AG09319 (cell line): ENCODE data around the gene IFITM10.

Source experiments
- DNase-seq: peaks from one replicate; pipeline ENCODE4 v3.0.0-alpha.2; 2010; ENCODE audit warnings: low read depth; ENCODE audit errors: extremely low read depth
- CTCF ChIP-seq: IDR thresholded peaks from 2 replicates; pipeline ENCODE4 v1.5.1; 2011; ENCODE audit warnings: low read depth, mild to moderate bottlenecking, inconsistent platforms, low read length, moderate library complexity

IFITM10 gene

DNA sequence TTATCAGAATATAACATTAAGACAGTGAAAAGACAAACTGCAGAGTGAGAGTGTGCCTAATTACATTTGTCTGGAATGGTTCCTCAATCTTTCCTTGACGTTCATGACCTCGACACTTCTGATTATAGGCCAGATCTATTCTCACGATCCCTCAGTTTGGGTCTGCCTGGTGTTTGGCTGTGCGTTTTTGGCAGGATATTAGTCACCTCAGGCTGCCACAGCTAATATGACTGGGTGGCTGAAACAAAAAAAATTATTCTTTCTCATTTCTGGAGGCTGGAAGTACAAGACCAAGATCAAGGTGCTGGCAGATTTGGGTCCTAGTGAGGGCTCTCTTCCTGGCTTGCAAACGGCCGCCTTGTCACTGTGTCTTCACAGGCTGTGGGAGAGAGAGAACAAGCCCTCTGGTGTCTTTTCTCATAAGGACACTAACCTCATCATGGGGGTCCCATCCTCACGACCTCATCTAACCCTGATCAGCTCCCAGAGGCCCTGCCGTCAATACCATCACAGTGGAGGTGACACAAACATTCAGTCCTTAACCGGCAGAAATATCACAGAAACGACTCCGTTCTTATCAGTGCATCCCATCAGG lies 23.2 kb downstream of the IFITM10 start:
- no peak for DNase-seq
- TF ChIP-seq CTCF = no peak

DNA sequence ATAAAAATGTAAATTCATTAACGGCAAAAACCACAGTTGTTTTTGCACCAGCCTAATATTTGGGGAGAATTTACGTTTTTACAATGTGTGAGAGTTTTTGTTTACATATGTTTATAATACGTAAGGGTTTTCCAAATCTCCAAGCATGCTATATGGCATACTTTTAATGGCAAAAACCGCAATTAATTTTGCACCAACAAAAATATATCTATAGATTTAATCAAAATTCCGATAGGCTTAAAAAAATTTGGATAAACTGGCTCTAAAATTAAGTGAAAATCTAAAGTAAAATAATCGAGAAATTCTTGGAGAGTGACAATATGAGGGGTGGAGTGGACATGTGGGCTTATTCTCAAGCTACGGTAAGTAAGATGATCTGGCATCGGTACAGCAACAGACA lies 30.6 kb downstream of the IFITM10 start:
- no peak for DNase-seq
- no peak for TF ChIP-seq CTCF

DNA sequence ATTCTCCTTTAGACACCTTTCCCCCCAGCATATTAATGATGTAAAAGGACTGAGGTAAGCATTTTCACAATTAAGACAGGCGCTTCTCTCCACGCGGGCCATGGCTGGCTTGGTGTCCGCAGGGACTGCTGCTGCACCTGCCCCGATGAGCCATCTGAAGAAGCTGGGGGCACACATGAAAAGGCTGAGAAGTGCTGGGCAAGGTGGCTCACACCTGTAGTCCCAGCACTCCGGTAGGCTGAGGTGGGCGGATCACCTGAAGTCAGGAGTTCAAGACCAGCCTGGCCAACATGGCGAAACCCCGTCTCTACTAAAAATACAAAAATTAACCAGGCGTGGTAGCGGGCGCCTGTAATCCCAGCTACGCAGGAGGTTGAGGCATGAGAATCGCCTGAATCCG lies 32.1 kb downstream of the IFITM10 start:
- no peak for DNase-seq
- TF ChIP-seq CTCF = no peak

GRCh38 chr11:1717745-1718144 lies 32.6 kb downstream of the IFITM10 start:
- DNase-seq = no peak
- TF ChIP-seq CTCF = no peak

GRCh38 chr11:1714908-1715885 lies 35.2 kb downstream of the IFITM10 start:
- TF ChIP-seq CTCF = no peak
- no peak for DNase-seq

GRCh38 chr11:1708716-1709115 lies 41.7 kb downstream of the IFITM10 start:
- no peak for TF ChIP-seq CTCF
- DNase-seq = no peak

DNA sequence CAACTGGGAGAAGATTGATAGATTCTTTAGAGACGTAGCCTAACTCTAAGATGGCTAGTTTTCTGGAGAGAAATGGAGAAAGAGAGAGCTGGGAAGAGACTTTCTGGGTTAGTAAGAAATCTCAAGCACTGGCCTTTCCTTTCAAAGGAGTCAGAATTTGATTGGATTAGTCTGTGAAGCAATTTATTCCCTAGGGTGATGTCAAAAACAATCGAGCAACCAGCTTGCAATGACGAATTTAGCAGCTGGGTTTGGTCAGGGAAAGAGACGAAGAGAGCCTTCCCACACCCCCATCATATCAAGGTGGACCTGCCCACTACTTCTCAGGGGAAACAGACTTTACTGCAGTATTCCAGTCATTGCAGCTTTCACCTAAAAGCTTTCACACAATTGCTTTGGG lies 42.6 kb downstream of the IFITM10 start:
- no peak for DNase-seq
- TF ChIP-seq CTCF = no peak
